Ascending aorta (tissue), 2 donors: ENCODE data around the gene TUB. TPM values are rescaled to one million over a fixed set of nuclear protein-coding genes. Genes with fewer than 3 reads are reported as not detected.

ENCODE experiments used
- DNase-seq, 2 donors: peaks; one replicate each; pipeline ENCODE4 v3.0.0-alpha.2; 2019; ENCODE audit warnings: low spot score in 2 of 2
- H3K27ac ChIP-seq, 2 donors: fragments of 200-600 bp; sonication (generic); one replicate each; pipeline ENCODE4 v1.5.1; 2016 to 2017; ENCODE audit warnings: mild to moderate bottlenecking in 1 of 2
- H3K27me3 ChIP-seq: fragments of 200-600 bp; sonication (generic); one replicate; pipeline ENCODE4 v1.5.1; 2017
- H3K36me3 ChIP-seq, 2 donors: fragments of 200-600 bp; sonication (generic); one replicate each; pipeline ENCODE4 v1.5.1; 2016
- H3K4me1 ChIP-seq, 2 donors: fragments of 200-600 bp; sonication (generic); one replicate each; pipeline ENCODE4 v1.5.1; 2016 to 2017; ENCODE audit warnings: mild to moderate bottlenecking in 1 of 2
- H3K4me3 ChIP-seq, 2 donors: fragments of 200-600 bp; sonication (generic); one replicate each; pipeline ENCODE4 v1.5.1; 2016 to 2017; ENCODE audit warnings: mild to moderate bottlenecking in 1 of 2
- H3K9me3 ChIP-seq, 2 donors: fragments of 200-600 bp; sonication (generic); one replicate each; pipeline ENCODE4 v1.5.1; 2016
- CTCF ChIP-seq, 3 experiments: fragments of 200-600 bp in 2 of 3; fragments of 450-650 bp in 1 of 3; sonication (generic) in 2 of 3; IDR thresholded peaks; one replicate each; pipeline ENCODE4 v1.5.1; 2016 to 2019; ENCODE audit warnings: antibody characterized with exemption in 3 of 3, mild to moderate bottlenecking in 1 of 3, moderate library complexity in 1 of 3
- intact Hi-C: fragments of 100-400 bp; cut with DNase I; formaldehyde crosslinking; loops from one replicate; pipeline ENCODE4 v1.15.1; 2023
- total RNA-seq: library from RNA; depleted of rRNA; stranded (reverse); fragments of >200 nt; gene quantifications from one replicate; pipeline ENCODE4 v1.1.0, GENCODE V29; 2016

TUB gene
- total RNA-seq, 1 donor from 2014 or later, result 12.9 TPM

- no peak for TF ChIP-seq CTCF (IDR thresholded peaks at IDR 0.05)
- Histone ChIP-seq H3K4me1 (no peaks in the 10 kb centered on the region), H3K36me3 (no peaks in the 10 kb centered on the region), H3K9me3 (no peaks in the 10 kb centered on the region), H3K27ac (no peak overlapping the region), H3K4me3 (no peak overlapping the region), H3K27me3 (no peaks in the 10 kb centered on the region)
- intact Hi-C loops, result no loop called here
- peak in 1 of 2 donors; percentile 39 for DNase-seq
These were observed 25.7 kb upstream of the TUB start for GRCh38 chr11:8055091-8055835.

- Histone ChIP-seq H3K36me3 (no peaks in the 10 kb centered on the region), H3K27ac (no peak overlapping the region), H3K4me3 (no peak overlapping the region), H3K9me3 (no peaks in the 10 kb centered on the region), H3K4me1 (no peaks in the 10 kb centered on the region), H3K27me3 (no peaks in the 10 kb centered on the region)
- peak in 1 of 2 donors; percentile 52 for DNase-seq
- intact Hi-C loops, result no loop called here
- TF ChIP-seq CTCF (IDR thresholded peaks at IDR 0.05), result no peak
These were observed 25.0 kb upstream of the TUB start for GRCh38 chr11:8055836-8056526.

- Histone ChIP-seq H3K27ac (no peak overlapping the region), H3K9me3 (no peaks in the 10 kb centered on the region), H3K4me3 (no peak overlapping the region), H3K27me3 (no peaks in the 10 kb centered on the region), H3K4me1 (no peaks in the 10 kb centered on the region), H3K36me3 (no peaks in the 10 kb centered on the region)
- no peak for TF ChIP-seq CTCF (IDR thresholded peaks at IDR 0.05)
- DNase-seq, result peak in 1 of 2 donors; percentile 66
- intact Hi-C loops, result no loop called here
These were observed 24.1 kb upstream of the TUB start for GRCh38 chr11:8056810-8057463.

GRCh38 chr11:8058216-8058615 is 22.8 kb upstream of the TUB start:
- DNase-seq, result no peak
- H3K4me3 ChIP-seq, result no peak overlapping the region
- no peaks in the 10 kb centered on the region for H3K9me3 ChIP-seq
- H3K27me3 ChIP-seq, result no peaks in the 10 kb centered on the region
- peaks cover 0 to 5% of the 10 kb centered on the region in 2 donors for H3K4me1 ChIP-seq
- TF ChIP-seq CTCF (IDR thresholded peaks at IDR 0.05), result no peak
- no peak overlapping the region for H3K27ac ChIP-seq
- intact Hi-C loops, result no loop called here
- H3K36me3 ChIP-seq, result no peaks in the 10 kb centered on the region

- Histone ChIP-seq H3K36me3 (no peaks in the 10 kb centered on the region), H3K4me1 (peaks cover 0 to 9% of the 10 kb centered on the region in 2 donors), H3K9me3 (no peaks in the 10 kb centered on the region), H3K27me3 (no peaks in the 10 kb centered on the region), H3K4me3 (no peak overlapping the region), H3K27ac (no peak overlapping the region)
- DNase-seq, result no peak
- intact Hi-C loops, result no loop called here
- TF ChIP-seq CTCF (IDR thresholded peaks at IDR 0.05), result no peak
These were observed 22.0 kb upstream of the TUB start for GRCh38 chr11:8059030-8059429.
